Ishikawa (cell line): ENCODE data around the gene ADAMTS20.

Source experiments
- CEBPB ChIP-seq: IDR thresholded peaks from 2 replicates; pipeline ENCODE4 v1.6.1; 2012
- CREB1 ChIP-seq: IDR thresholded peaks from 2 replicates; pipeline ENCODE4 v1.6.1; 2012; ENCODE audit warnings: low read depth
- EGR1 ChIP-seq: IDR thresholded peaks from 2 replicates; pipeline ENCODE4 v1.6.1; 2012
- EP300 ChIP-seq: IDR thresholded peaks from 2 replicates; pipeline ENCODE4 v1.6.1; 2012; ENCODE audit warnings: borderline replicate concordance
- FOXM1 ChIP-seq: IDR thresholded peaks from 2 replicates; pipeline ENCODE4 v1.6.1; 2012; ENCODE audit warnings: low read depth, borderline replicate concordance
- MAX ChIP-seq: IDR thresholded peaks from 2 replicates; pipeline ENCODE4 v1.6.1; 2012
- RAD21 ChIP-seq: IDR thresholded peaks from 2 replicates; pipeline ENCODE4 v1.6.1; 2012; ENCODE audit warnings: low read depth
- REST ChIP-seq: IDR thresholded peaks from 2 replicates; pipeline ENCODE4 v1.6.1; 2012; ENCODE audit warnings: low read depth, mild to moderate bottlenecking
- TAF1 ChIP-seq: IDR thresholded peaks from 2 replicates; pipeline ENCODE4 v1.6.1; 2012; ENCODE audit warnings: low read depth, mild to moderate bottlenecking
- TCF12 ChIP-seq: IDR thresholded peaks from 2 replicates; pipeline ENCODE4 v1.6.1; 2012; ENCODE audit warnings: low read depth
- TEAD4 ChIP-seq: IDR thresholded peaks from 2 replicates; pipeline ENCODE4 v1.6.1; 2012
- USF1 ChIP-seq: IDR thresholded peaks from 2 replicates; pipeline ENCODE4 v1.6.1; 2012
- YY1 ChIP-seq: IDR thresholded peaks from 2 replicates; pipeline ENCODE4 v1.6.1; 2012; ENCODE audit warnings: low read depth
- ZBTB7A ChIP-seq: IDR thresholded peaks from 2 replicates; pipeline ENCODE4 v1.6.1; 2012; ENCODE audit warnings: low read depth

The ADAMTS20 gene

GRCh38 chr12:43578782-43579181 lies 26.8 kb upstream of the ADAMTS20 start:
- TF ChIP-seq TAF1, result no peak
- no peak for TF ChIP-seq YY1
- TF ChIP-seq ZBTB7A, result no peak
- TF ChIP-seq MAX, result no peak
- no peak for TF ChIP-seq CREB1
- TF ChIP-seq TCF12, result no peak
- TF ChIP-seq CEBPB, result no peak
- no peak for TF ChIP-seq FOXM1
- TF ChIP-seq TEAD4, result no peak
- no peak for TF ChIP-seq USF1
- TF ChIP-seq REST, result no peak

GRCh38 chr12:43577381-43577780 lies 25.4 kb upstream of the ADAMTS20 start:
- TF ChIP-seq MAX (no peak), FOXM1 (no peak), EP300 (no peak), ZBTB7A (no peak), TAF1 (no peak), CREB1 (no peak), YY1 (no peak), USF1 (no peak)

- TF ChIP-seq TEAD4 (no peak), EGR1 (no peak), MAX (no peak), ZBTB7A (no peak), TCF12 (no peak), FOXM1 (no peak)
Observed at GRCh38 chr12:43576162-43576561, 24.2 kb upstream of the ADAMTS20 start.

GRCh38 chr12:43571885-43572284 lies 19.9 kb upstream of the ADAMTS20 start:
- TF ChIP-seq CREB1, result no peak
- TF ChIP-seq CEBPB, result no peak
- TF ChIP-seq YY1, result no peak
- TF ChIP-seq MAX, result no peak
- TF ChIP-seq TAF1, result no peak
- no peak for TF ChIP-seq USF1
- TF ChIP-seq TCF12, result no peak

GRCh38 chr12:43556057-43556456 lies 4.1 kb upstream of the ADAMTS20 start:
- TF ChIP-seq TCF12 (no peak), CREB1 (no peak), ZBTB7A (no peak), YY1 (no peak), REST (no peak), EP300 (no peak), RAD21 (no peak), FOXM1 (no peak)
